CD8-positive, alpha-beta memory T cell (primary cell): Measurements from ENCODE around the gene HEATR5A. TPM values are rescaled to one million over a fixed set of nuclear protein-coding genes. Genes with fewer than 3 reads are reported as not detected.
"Not testable (repeated sequence)": the region's sequence is repeated elsewhere in the genome, so short reads cannot be mapped to it uniquely, and the experiment has no call there.

Experiments
- CTCF ChIA-PET: fragments of 350-600 bp; sonication (Branson Sonifier 250); formaldehyde crosslinking; loops from one replicate; lab custom pipeline; 2021; ENCODE audit warnings: antibody characterized with exemption; lab: Charles Lee
- POLR2A ChIA-PET: fragments of 350-600 bp; sonication (Branson Sonifier 250); formaldehyde crosslinking; loops from one replicate; lab custom pipeline; 2021; ENCODE audit warnings: antibody characterized with exemption; lab: Charles Lee
- DNase-seq, 5 donors: peaks; one replicate each; pipeline versions ENCODE4 v3.0.0 to v3.0.0-alpha.2; 2020 to 2022; ENCODE audit warnings: mixed read lengths in 1 of 5
- H3K27ac ChIP-seq: one replicate; pipeline ENCODE4 v1.7.0; 2013; ENCODE audit warnings: low read depth, mild to moderate bottlenecking, low read length, moderate library complexity
- H3K27me3 ChIP-seq: 2 replicates; pipeline ENCODE4 v1.7.0; 2013; ENCODE audit warnings: low read length, mild to moderate bottlenecking; ENCODE audit not compliant: insufficient read depth, poor library complexity, severe bottlenecking
- H3K36me3 ChIP-seq: 2 replicates; pipeline ENCODE4 v1.7.0; 2013; ENCODE audit warnings: mild to moderate bottlenecking, low read length, moderate library complexity; ENCODE audit not compliant: insufficient read depth
- H3K4me1 ChIP-seq: 2 replicates; pipeline ENCODE4 v1.7.0; 2013; ENCODE audit warnings: mild to moderate bottlenecking, low read length, moderate library complexity; ENCODE audit not compliant: insufficient read depth
- H3K4me3 ChIP-seq: 2 replicates; pipeline ENCODE4 v1.7.0; 2013; ENCODE audit warnings: mild to moderate bottlenecking, low read length
- H3K9me3 ChIP-seq: 2 replicates; pipeline ENCODE4 v1.7.0; 2013; ENCODE audit warnings: mild to moderate bottlenecking, low read length
- H3K27ac Mint-ChIP-seq, 8 donors: one replicate each; pipeline ENCODE4 v1.8.0; 2020 to 2021; ENCODE audit warnings: mixed read lengths in 8 of 8, mild to moderate bottlenecking in 6 of 8, inconsistent platforms in 3 of 8, moderate library complexity in 3 of 8
- H3K27me3 Mint-ChIP-seq, 2 donors: one replicate each; pipeline ENCODE4 v1.8.0; 2020 to 2021; ENCODE audit warnings: mixed read lengths in 2 of 2, mild to moderate bottlenecking in 1 of 2, moderate library complexity in 1 of 2
- H3K36me3 Mint-ChIP-seq, 3 donors: one replicate each; pipeline ENCODE4 v1.8.0; 2020 to 2021; ENCODE audit warnings: mixed read lengths in 3 of 3, inconsistent platforms in 1 of 3, mild to moderate bottlenecking in 1 of 3
- H3K4me1 Mint-ChIP-seq, 3 donors: one replicate each; pipeline ENCODE4 v1.8.0; 2020 to 2021; ENCODE audit warnings: mixed read lengths in 3 of 3, inconsistent platforms in 1 of 3, mild to moderate bottlenecking in 1 of 3
- H3K4me3 Mint-ChIP-seq, 7 donors: one replicate each; pipeline ENCODE4 v1.8.0; 2020 to 2021; ENCODE audit warnings: mixed read lengths in 7 of 7, mild to moderate bottlenecking in 6 of 7, moderate library complexity in 4 of 7, inconsistent platforms in 2 of 7
- H3K9me3 Mint-ChIP-seq, 5 donors: one replicate each; pipeline ENCODE4 v1.8.0; 2020 to 2022; ENCODE audit warnings: mixed read lengths in 5 of 5, mild to moderate bottlenecking in 3 of 5, moderate library complexity in 2 of 5, inconsistent platforms in 1 of 5
- polyA plus RNA-seq: library from polyadenylated mRNA; unstranded; fragments of 300-500 nt; fragmentation: Illumina TruSeq; gene quantifications from one replicate; pipeline ENCODE4 v1.2.3, GENCODE V29; 2021
- total RNA-seq, 2 experiments: library from RNA; stranded (reverse); gene quantifications; one replicate each; pipeline ENCODE4 v1.2.3, GENCODE V29; 2021

The HEATR5A gene
- total RNA-seq (10 to 100 TPM; 12.7 to 13.8 TPM), polyA plus RNA-seq (6.1 TPM)

DNA sequence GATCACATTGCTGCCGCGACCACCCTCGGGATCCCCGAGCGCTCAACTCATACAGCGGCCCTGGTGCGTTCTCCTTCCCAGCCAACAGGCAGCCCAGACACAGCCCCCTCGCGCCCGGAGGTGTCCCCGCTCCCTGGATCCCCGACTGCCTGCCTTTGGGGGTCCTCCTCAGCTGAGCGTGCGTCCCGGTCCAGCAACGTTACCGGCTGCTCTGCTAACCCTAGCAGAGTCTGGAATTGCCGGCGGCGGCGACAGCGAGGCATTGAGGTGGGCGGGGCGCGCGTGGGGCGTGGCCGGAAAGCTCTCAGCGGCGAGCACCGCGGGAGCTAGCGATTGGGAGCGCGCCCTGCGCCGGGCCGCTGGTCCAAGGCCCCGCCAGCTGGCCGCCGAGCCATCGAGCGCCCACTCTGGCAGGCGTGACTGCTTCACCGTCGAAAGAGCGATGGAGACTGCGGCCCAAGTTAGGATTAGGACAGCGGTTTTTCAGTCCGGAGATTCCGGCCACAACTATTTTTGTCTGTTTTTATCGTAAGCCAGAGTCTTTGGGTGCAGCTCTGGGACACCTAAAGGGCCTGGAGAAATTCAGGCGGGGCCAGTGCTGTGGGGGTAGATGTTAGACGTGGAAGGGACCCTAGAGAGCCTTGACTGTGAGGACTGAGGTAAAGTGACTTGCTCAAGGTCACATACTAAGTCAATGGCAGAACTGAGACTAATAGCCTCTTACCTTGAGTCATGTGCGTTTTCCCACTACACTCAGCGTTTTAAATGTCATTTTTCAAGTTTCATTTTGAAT is at the start of gene HEATR5A:
Gene HEATR5A (minus strand): TSS at position 232 of the 793 bp plus-strand sequence. CDS start 17,575 bp downstream, outside the sequence.
- H3K4me3 Mint-ChIP-seq, result peak within 1 kb of the TSS; percentile 96 to 100 (median 98)
- peak; percentile 87 to 93 (median 91) for DNase-seq
- Histone ChIP-seq H3K4me3 (peak within 1 kb of the TSS; percentile 93), H3K36me3 (no peaks in the 10 kb centered on the region), H3K27me3 (no peaks in the 10 kb centered on the region), H3K4me1 (peaks cover 9% of the 10 kb centered on the region), H3K27ac (peak within 1 kb of the TSS; percentile 81), H3K9me3 (no peaks in the 10 kb centered on the region)
- H3K4me1 Mint-ChIP-seq, result peaks cover 24 to 36% (median 30%) of the 10 kb centered on the region in 3 donors
- no peaks in the 10 kb centered on the region for H3K9me3 Mint-ChIP-seq
- H3K36me3 Mint-ChIP-seq, result peaks cover 0 to 3% (median 2%) of the 10 kb centered on the region in 3 donors
- H3K27ac Mint-ChIP-seq, result peak within 1 kb of the TSS; percentile 54 to 98 (median 93)
- ChIA-PET POLR2A (interaction anchor here (1.2 to 2.1 kb wide), 4 partner anchors 8 to 395 kb away, joined by 5 to 21 read pairs (median 11); partner anchors contain the start of genes AP4S1, DTD2, HECTD1 and STRN3), CTCF (interaction anchor here (0.6 to 2.2 kb wide), 10 partner anchors 14 to 212 kb away, joined by 3 to 11 read pairs (median 4); partner anchors contain the start of gene DTD2)
- peaks cover 0 to 1% of the 10 kb centered on the region in 2 donors for H3K27me3 Mint-ChIP-seq

DNA sequence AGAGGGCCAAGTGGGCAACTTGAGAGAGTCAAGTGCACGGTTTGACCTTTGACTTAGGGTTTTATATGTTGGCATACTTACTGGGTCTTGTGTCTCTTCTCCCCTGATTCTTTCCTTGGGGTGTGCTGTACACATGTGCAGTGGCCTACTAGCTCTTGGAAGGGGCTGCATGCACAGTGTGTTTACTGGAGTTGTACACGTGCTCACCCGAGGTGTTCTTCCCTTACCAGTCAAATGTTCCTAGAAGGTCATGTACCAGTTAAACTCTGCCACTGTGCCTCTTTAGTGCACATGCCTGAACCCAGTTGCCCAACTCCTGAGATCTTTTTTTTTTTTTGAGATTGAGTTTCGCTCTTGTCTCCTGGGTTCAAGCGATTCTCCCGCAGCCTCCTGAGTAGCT is 46.2 kb upstream of the HEATR5A start:
- no peaks in the 10 kb centered on the region for H3K4me1 Mint-ChIP-seq
- peaks cover 0 to 5% of the 10 kb centered on the region in 2 donors for H3K27me3 Mint-ChIP-seq
- no peaks in the 10 kb centered on the region for H3K9me3 Mint-ChIP-seq
- no peaks in the 10 kb centered on the region for H3K4me1 ChIP-seq
- H3K4me3 ChIP-seq, result no peak overlapping the region
- peak overlapping the region in 1 of 8 donors; percentile 87 for H3K27ac Mint-ChIP-seq
- POLR2A ChIA-PET, result no interaction called here
- no peak overlapping the region for H3K4me3 Mint-ChIP-seq
- no peaks in the 10 kb centered on the region for H3K36me3 Mint-ChIP-seq
- H3K27ac ChIP-seq, result no peak overlapping the region
- CTCF ChIA-PET, result no interaction called here
- H3K9me3 ChIP-seq, result no peaks in the 10 kb centered on the region
- no peaks in the 10 kb centered on the region for H3K27me3 ChIP-seq
- no peaks in the 10 kb centered on the region for H3K36me3 ChIP-seq
- DNase-seq, result no peak

- H3K9me3 Mint-ChIP-seq, result no peaks in the 10 kb centered on the region
- no peaks in the 10 kb centered on the region for H3K36me3 ChIP-seq
- no peak for DNase-seq
- peak overlapping the region in 1 of 8 donors; percentile 15 for H3K27ac Mint-ChIP-seq
- H3K4me3 Mint-ChIP-seq, result no peak overlapping the region
- H3K27me3 Mint-ChIP-seq, result peaks cover 0 to 11% of the 10 kb centered on the region in 2 donors
- H3K27ac ChIP-seq, result no peak overlapping the region
- CTCF ChIA-PET, result no interaction called here
- no peaks in the 10 kb centered on the region for H3K4me1 ChIP-seq
- no peaks in the 10 kb centered on the region for H3K27me3 ChIP-seq
- no peaks in the 10 kb centered on the region for H3K9me3 ChIP-seq
- POLR2A ChIA-PET, result no interaction called here
- H3K4me3 ChIP-seq, result no peak overlapping the region
- no peaks in the 10 kb centered on the region for H3K36me3 Mint-ChIP-seq
- no peaks in the 10 kb centered on the region for H3K4me1 Mint-ChIP-seq
Observed at GRCh38 chr14:31465111-31465510, 44.8 kb upstream of the HEATR5A start.

DNA sequence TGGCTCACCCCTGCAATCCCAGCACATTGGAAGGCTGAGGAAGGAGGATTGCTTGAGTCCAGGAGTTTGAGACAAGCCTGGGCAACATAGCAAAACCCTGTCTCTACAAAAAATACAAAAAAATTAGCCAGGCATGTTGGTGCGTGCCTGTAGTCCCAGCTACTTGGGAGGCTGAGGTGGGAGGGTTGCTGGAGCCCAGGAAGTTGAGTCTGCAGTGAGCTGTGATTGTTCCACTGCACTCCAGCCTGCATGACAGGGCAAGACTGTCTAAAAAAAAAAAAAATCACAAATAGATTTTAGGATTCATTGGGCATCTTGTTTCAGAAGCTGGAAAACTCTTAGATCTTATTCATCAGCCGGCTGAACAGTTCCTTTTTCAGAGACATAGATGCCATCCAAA is 42.1 kb upstream of the HEATR5A start:
- H3K27ac Mint-ChIP-seq, DNase-seq, H3K9me3 Mint-ChIP-seq, H3K9me3 ChIP-seq, H3K36me3 Mint-ChIP-seq, H3K4me3 Mint-ChIP-seq, H3K27me3 ChIP-seq, H3K36me3 ChIP-seq, CTCF ChIA-PET, H3K27ac ChIP-seq, H3K4me3 ChIP-seq: not testable (repeated sequence)
- Mint-ChIP-seq H3K4me1 (peaks cover 12 to 15% (median 12%) of the 10 kb centered on the region in 3 donors), H3K27me3 (peaks cover 1 to 11% of the 10 kb centered on the region in 2 donors)
- POLR2A ChIA-PET, result interaction anchor here (1.1 kb wide), 1 partner anchor 256 kb away, joined by 4 read pairs; the partner anchor contains the start of gene HECTD1
- peaks cover 11% of the 10 kb centered on the region for H3K4me1 ChIP-seq

DNA sequence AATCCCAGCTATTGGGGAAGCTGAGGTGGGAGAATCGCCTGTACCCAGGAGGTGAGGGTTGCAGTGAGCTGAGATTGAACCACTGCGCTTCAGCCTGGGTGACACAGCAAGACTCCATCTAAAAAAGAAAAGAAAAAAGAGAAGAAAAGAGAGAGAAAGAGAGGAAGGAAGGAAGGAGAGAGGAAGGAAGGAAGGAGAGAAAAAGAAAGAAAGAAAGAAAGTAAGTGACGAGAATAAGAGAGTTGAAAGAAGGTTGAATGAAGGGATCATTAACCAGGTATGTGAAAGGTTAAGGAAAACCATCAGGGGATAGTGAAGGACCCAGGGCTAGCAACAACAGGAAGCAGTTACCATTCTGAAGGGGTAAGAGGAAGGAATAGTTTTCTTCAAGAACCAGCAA is 41.2 kb upstream of the HEATR5A start:
- Mint-ChIP-seq H3K27ac (no peak overlapping the region), H3K9me3 (no peaks in the 10 kb centered on the region), H3K4me3 (no peak overlapping the region), H3K27me3 (peaks cover 3 to 11% of the 10 kb centered on the region in 2 donors), H3K4me1 (peaks cover 18 to 21% (median 18%) of the 10 kb centered on the region in 3 donors), H3K36me3 (peaks cover 0 to 4% (median 0%) of the 10 kb centered on the region in 3 donors)
- Histone ChIP-seq H3K36me3 (no peaks in the 10 kb centered on the region), H3K27me3 (no peaks in the 10 kb centered on the region), H3K4me1 (peaks cover 11% of the 10 kb centered on the region), H3K27ac (no peak overlapping the region), H3K4me3 (no peak overlapping the region), H3K9me3 (no peaks in the 10 kb centered on the region)
- ChIA-PET CTCF (no interaction called here), POLR2A (no interaction called here)
- DNase-seq, result no peak

DNA sequence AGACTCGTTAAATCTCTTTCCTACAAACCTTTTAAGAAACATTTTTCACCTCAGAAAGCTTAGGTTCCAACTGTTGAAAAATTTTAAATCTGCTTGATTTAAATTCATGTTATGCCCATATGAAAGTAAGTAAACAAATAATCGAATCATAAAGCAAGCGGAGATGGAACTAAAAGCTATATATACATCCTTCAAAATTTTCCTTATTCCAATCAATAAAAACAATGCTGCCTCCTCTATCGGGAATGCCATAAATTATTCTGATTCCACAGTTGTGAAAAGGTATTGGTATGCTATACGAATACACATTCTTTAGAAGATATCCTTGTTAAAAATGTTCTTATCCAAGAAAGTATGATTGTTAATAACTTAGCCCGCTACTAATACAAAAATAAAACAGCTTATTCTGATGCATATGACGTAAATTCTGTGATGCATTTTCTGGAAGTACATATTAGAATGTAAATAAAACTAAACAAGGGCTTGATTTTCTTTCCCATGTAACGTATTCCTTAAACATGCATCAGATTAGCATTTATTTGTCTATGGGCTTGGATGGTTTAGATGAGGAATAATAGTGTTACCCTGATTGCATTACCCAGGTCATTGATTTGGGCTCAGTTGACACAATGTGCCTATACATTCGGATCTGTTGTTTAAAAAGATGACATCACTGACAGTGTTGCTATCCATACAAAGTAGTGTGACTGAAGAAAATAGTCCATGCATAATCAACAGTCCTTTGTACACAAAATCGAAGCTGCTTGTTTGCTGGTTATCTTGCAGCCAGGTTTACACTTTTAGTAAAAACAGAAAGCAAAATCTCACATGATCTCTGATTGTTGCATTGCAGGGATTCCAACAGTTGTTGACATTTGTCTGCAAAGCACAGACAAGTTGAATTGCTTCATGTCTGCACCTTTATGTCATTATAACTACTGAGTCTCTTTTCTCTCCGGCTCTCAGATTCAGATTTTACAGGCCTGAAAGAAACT is 37.6 kb upstream of the HEATR5A start:
- peaks cover 3 to 11% of the 10 kb centered on the region in 2 donors for H3K27me3 Mint-ChIP-seq
- Histone ChIP-seq H3K4me1 (peaks cover 15% of the 10 kb centered on the region), H3K4me3 (peak overlapping the region; percentile 85), H3K27ac (peak overlapping the region; percentile 87), H3K27me3 (no peaks in the 10 kb centered on the region), H3K36me3 (no peaks in the 10 kb centered on the region), H3K9me3 (no peaks in the 10 kb centered on the region)
- no peak for DNase-seq
- peak overlapping the region; percentile 93 to 98 (median 96) for H3K27ac Mint-ChIP-seq
- no peaks in the 10 kb centered on the region for H3K9me3 Mint-ChIP-seq
- H3K4me3 Mint-ChIP-seq, result peak overlapping the region; percentile 94 to 97 (median 97)
- ChIA-PET POLR2A (interaction anchor here (0.6 to 2.0 kb wide), 7 partner anchors 38 to 746 kb away, joined by 3 to 14 read pairs (median 3); partner anchors contain the start of genes HEATR5A and STRN3), CTCF (interaction anchor here (2.7 kb wide), 1 partner anchor 37 kb away, joined by 11 read pairs; the partner anchor contains the start of gene HEATR5A)
- peaks cover 25 to 47% (median 43%) of the 10 kb centered on the region in 3 donors for H3K4me1 Mint-ChIP-seq
- peaks cover 0 to 10% (median 0%) of the 10 kb centered on the region in 3 donors for H3K36me3 Mint-ChIP-seq

DNA sequence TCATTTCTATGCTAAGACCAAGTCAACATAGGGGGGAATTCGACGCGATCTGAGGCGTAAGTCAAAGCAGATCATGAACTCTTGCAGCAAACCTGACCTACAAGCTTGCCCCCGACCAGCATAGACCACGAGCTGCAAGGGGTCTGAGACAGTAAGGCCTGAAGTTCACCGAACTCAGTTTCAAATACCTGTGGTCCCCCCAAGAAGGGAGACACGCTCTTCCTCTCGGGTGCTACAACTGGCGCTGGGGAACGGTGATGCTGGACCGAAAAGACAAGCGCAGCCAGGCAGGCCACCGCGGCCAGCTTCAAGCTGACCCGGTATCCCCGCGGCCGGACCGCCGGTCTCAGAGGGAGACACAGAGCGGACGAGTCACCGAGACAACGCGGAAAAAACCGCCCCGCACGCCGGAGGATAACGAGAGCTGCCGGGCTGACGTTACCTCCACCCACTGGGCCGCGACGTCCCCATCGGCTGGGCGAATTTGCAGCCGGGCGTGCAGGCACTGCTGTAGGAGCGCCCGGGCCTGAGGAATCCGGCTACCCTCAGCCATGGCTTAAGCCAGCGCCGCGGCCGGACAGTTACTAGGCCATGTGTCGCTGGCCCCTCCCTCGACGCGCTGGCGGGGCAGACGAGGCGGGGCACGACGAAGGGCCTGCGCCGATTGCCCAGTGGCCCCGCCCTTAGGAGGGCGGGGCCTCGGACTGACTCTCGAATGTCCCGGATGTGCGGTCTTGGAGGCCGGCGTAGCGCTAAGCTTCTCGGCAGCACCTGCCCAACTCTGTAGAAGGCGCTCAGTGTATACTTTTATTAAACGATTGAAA is 36.7 kb upstream of the HEATR5A start, which contains the start of gene DTD2:
Gene DTD2 (minus strand): TSS at position 666 of the 824 bp plus-strand sequence. CDS start 113 bp downstream, at position 553.
- H3K27me3 ChIP-seq, result no peaks in the 10 kb centered on the region
- ChIA-PET POLR2A (interaction anchor here (0.6 to 2.0 kb wide), 7 partner anchors 37 to 746 kb away, joined by 3 to 14 read pairs (median 3); partner anchors contain the start of genes HEATR5A and STRN3), CTCF (interaction anchor here (2.7 kb wide), 1 partner anchor 37 kb away, joined by 11 read pairs; the partner anchor contains the start of gene HEATR5A)
- H3K4me3 ChIP-seq, result peak within 1 kb of the TSS; percentile 85
- peaks cover 3 to 11% of the 10 kb centered on the region in 2 donors for H3K27me3 Mint-ChIP-seq
- peak within 1 kb of the TSS; percentile 93 to 98 (median 96) for H3K27ac Mint-ChIP-seq
- DNase-seq, result peak; percentile 84 to 94 (median 87)
- peaks cover 0 to 18% (median 0%) of the 10 kb centered on the region in 3 donors for H3K36me3 Mint-ChIP-seq
- peak within 1 kb of the TSS; percentile 87 for H3K27ac ChIP-seq
- H3K9me3 ChIP-seq, result no peaks in the 10 kb centered on the region
- H3K4me3 Mint-ChIP-seq, result peak within 1 kb of the TSS; percentile 94 to 97 (median 97)
- peaks cover 25 to 47% (median 43%) of the 10 kb centered on the region in 3 donors for H3K4me1 Mint-ChIP-seq
- peaks cover 4% of the 10 kb centered on the region for H3K36me3 ChIP-seq
- peaks cover 15% of the 10 kb centered on the region for H3K4me1 ChIP-seq
- no peaks in the 10 kb centered on the region for H3K9me3 Mint-ChIP-seq
